A673 (cell line): ENCODE results near the gene IL10RB. TPM values are rescaled to one million over a fixed set of nuclear protein-coding genes. Genes with fewer than 3 reads are reported as not detected.
"Not testable (repeated sequence)": the region's sequence is repeated elsewhere in the genome, so short reads cannot be mapped to it uniquely, and the experiment has no call there.

Source experiments
- BruUV-seq: library from RNA; stranded (reverse); fragments of 400-500 nt; replicated peaks from 2 replicates; lab custom pipeline; 2021; lab: Mats Ljungman, UMichigan
- CTCF ChIA-PET: fragments of 300-600 bp; sonication (Branson Sonifier 250); formaldehyde crosslinking; loops from one replicate; lab custom pipeline; 2022; ENCODE audit warnings: antibody characterized with exemption; lab: Charles Lee
- POLR2A ChIA-PET: fragments of 300-600 bp; sonication (Branson Sonifier 250); formaldehyde crosslinking; loops from one replicate; lab custom pipeline; 2022; ENCODE audit warnings: antibody characterized with exemption; ENCODE audit not compliant: low non-redundant PET; lab: Charles Lee
- DNase-seq: peaks from one replicate; pipeline ENCODE4 v3.0.0-alpha.2; 2015; ENCODE audit warnings: low spot score
- H3K27ac ChIP-seq: fragments of 200-600 bp; sonication (generic); 2 replicates; pipeline ENCODE4 v1.5.1; 2016; ENCODE audit warnings: mixed run types, low read depth, mild to moderate bottlenecking, mixed read lengths, antibody characterized with exemption, low read length; ENCODE audit not compliant: poor library complexity, severe bottlenecking
- H3K27me3 ChIP-seq: fragments of 200-600 bp; sonication (generic); replicated peaks from 2 replicates; pipeline ENCODE4 v1.6.1; 2017; ENCODE audit warnings: mixed run types, low read depth, mild to moderate bottlenecking, mixed read lengths, antibody characterized with exemption, low read length; ENCODE audit not compliant: insufficient read depth, poor library complexity
- H3K36me3 ChIP-seq: fragments of 200-600 bp; sonication (generic); 2 replicates; pipeline ENCODE4 v1.6.1; 2016; ENCODE audit warnings: mixed run types, mild to moderate bottlenecking, mixed read lengths, antibody characterized with exemption, low read length; ENCODE audit not compliant: insufficient read depth, poor library complexity, severe bottlenecking
- H3K4me1 ChIP-seq: fragments of 200-600 bp; sonication (generic); 2 replicates; pipeline ENCODE4 v1.6.1; 2017; ENCODE audit warnings: mixed run types, mild to moderate bottlenecking, mixed read lengths, antibody characterized with exemption, low read length; ENCODE audit not compliant: insufficient read depth, poor library complexity, severe bottlenecking
- H3K4me3 ChIP-seq: fragments of 200-600 bp; sonication (generic); 2 replicates; pipeline ENCODE4 v1.5.1; 2016; ENCODE audit warnings: low read depth, mixed run types, mild to moderate bottlenecking, mixed read lengths, low read length; ENCODE audit not compliant: poor library complexity, severe bottlenecking
- H3K9me3 ChIP-seq: fragments of 200-600 bp; sonication (generic); 2 replicates; pipeline ENCODE4 v1.6.1; 2016; ENCODE audit warnings: mixed run types, low read depth, mild to moderate bottlenecking, mixed read lengths, antibody characterized with exemption, low read length; ENCODE audit not compliant: poor library complexity, severe bottlenecking
- EZH2 ChIP-seq: fragments of 200-600 bp; sonication (generic); IDR thresholded peaks from 2 replicates; pipeline ENCODE4 v1.6.1; 2017; ENCODE audit warnings: borderline replicate concordance, low read depth, mild to moderate bottlenecking, mixed read lengths, antibody characterized with exemption, low read length; ENCODE audit not compliant: poor library complexity, severe bottlenecking
- intact Hi-C: fragments of 100-400 bp; cut with micrococcal nuclease; formaldehyde crosslinking; loops from one replicate; pipeline ENCODE4 v1.10.0; 2022; ENCODE audit not compliant: unreplicated experiment
- total RNA-seq: library from RNA; stranded (reverse); gene quantifications from 2 replicates; pipeline ENCODE4 v1.2.3, GENCODE V29; 2021
- TF ChIP-seq, protein P1 (sequence below): fragments of 300-800, 200-600 bp; sonication (generic); conservative IDR thresholded peaks from 2 replicates; pipeline ENCODE4 v1.5.1; 2017; ENCODE audit warnings: low read depth, mild to moderate bottlenecking, antibody characterized with exemption, low read length, moderate library complexity, mixed read lengths

Gene IL10RB
- total RNA-seq, 1 experiment from 2014 or later = 11.1 TPM

DNA sequence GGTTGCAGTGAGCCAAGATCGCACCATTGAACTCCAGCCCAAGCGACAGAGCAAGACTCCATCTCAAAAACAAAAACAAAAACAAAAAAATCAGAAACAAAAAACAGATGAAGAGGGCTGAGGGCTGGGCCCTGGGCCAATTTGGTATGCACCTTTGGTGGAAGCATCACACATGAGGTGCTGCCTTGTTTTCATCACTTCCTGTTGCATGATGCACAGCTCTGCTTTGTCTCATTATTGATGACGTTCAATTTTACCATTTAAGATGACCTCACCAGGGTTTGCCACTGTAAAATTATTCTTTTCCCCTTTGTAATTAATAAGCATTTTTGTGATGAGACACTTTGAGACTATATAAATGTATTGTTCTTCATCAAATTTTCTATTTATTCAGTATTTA is 46.2 kb upstream of the IL10RB start:
- no TSS peak for BruUV-seq
- CTCF ChIA-PET = no interaction called here
- POLR2A ChIA-PET = no interaction called here

DNA sequence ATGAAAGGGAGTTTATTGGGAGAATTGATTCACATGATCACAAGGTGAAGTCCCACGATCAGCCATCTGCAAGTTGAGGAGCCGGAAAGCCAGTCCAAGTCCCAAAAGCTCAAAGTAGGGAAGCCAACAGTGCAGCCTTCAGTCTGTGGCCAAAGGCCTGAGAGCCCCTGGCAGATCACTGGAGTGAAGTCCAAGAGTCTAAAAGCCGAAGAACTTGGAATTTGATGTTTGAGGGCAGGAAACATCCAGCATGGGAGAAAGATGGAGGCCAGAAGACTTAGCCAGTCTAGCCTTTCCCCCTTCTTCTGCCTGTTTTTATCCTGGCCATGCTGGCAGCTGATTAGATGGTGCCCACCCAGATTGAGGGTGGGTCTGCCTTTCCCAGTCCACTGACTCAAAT is 40.8 kb upstream of the IL10RB start:
- DNase-seq, CTCF ChIA-PET, H3K4me1 ChIP-seq, H3K36me3 ChIP-seq, H3K4me3 ChIP-seq, H3K9me3 ChIP-seq, H3K27me3 ChIP-seq, BruUV-seq, POLR2A ChIA-PET, H3K27ac ChIP-seq, intact Hi-C loops: not testable (repeated sequence)

More for the DNA sequence above, 46.2 kb upstream of the IL10RB start:
- DNase-seq = no peak
- no peaks in the 10 kb centered on the region for H3K4me1 ChIP-seq
- no peaks in the 10 kb centered on the region for H3K27me3 ChIP-seq
- no peaks in the 10 kb centered on the region for H3K9me3 ChIP-seq
- H3K4me3 ChIP-seq = no peak overlapping the region
- intact Hi-C loops = no loop called here
- H3K36me3 ChIP-seq = no peaks in the 10 kb centered on the region
- TF ChIP-seq, protein P1, sequence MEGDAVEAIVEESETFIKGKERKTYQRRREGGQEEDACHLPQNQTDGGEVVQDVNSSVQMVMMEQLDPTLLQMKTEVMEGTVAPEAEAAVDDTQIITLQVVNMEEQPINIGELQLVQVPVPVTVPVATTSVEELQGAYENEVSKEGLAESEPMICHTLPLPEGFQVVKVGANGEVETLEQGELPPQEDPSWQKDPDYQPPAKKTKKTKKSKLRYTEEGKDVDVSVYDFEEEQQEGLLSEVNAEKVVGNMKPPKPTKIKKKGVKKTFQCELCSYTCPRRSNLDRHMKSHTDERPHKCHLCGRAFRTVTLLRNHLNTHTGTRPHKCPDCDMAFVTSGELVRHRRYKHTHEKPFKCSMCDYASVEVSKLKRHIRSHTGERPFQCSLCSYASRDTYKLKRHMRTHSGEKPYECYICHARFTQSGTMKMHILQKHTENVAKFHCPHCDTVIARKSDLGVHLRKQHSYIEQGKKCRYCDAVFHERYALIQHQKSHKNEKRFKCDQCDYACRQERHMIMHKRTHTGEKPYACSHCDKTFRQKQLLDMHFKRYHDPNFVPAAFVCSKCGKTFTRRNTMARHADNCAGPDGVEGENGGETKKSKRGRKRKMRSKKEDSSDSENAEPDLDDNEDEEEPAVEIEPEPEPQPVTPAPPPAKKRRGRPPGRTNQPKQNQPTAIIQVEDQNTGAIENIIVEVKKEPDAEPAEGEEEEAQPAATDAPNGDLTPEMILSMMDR = no peak
- no peak for TF ChIP-seq EZH2
- no peak overlapping the region for H3K27ac ChIP-seq

DNA sequence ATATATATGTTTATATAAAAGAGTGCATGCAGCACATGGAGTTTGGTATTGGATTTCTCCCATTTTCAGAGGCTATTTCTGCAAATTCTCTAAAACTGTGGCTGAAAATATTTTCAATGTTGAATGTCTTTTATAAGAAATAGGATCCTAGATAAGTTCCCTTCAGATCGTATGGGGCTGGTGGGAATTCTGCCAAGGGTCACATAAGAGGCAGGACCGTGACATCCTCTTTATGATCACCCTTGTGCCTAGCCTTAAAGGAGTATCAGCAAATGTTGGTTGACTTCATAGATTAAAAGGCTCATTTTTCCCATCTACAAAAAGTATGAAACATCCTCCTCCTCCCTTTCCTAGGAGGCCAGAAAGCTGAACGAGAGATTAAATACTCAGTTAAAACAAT is 37.7 kb upstream of the IL10RB start:
- ChIA-PET CTCF (no interaction called here), POLR2A (no interaction called here)
- no peaks in the 10 kb centered on the region for H3K27me3 ChIP-seq
- no peak overlapping the region for H3K4me3 ChIP-seq
- no TSS peak for BruUV-seq
- H3K36me3 ChIP-seq = no peaks in the 10 kb centered on the region
- intact Hi-C loops = no loop called here
- H3K27ac ChIP-seq = no peak overlapping the region
- DNase-seq = no peak
- H3K4me1 ChIP-seq = peaks cover 22% of the 10 kb centered on the region
- TF ChIP-seq, protein P1 = no peak
- TF ChIP-seq EZH2 = no peak
- no peaks in the 10 kb centered on the region for H3K9me3 ChIP-seq

DNA sequence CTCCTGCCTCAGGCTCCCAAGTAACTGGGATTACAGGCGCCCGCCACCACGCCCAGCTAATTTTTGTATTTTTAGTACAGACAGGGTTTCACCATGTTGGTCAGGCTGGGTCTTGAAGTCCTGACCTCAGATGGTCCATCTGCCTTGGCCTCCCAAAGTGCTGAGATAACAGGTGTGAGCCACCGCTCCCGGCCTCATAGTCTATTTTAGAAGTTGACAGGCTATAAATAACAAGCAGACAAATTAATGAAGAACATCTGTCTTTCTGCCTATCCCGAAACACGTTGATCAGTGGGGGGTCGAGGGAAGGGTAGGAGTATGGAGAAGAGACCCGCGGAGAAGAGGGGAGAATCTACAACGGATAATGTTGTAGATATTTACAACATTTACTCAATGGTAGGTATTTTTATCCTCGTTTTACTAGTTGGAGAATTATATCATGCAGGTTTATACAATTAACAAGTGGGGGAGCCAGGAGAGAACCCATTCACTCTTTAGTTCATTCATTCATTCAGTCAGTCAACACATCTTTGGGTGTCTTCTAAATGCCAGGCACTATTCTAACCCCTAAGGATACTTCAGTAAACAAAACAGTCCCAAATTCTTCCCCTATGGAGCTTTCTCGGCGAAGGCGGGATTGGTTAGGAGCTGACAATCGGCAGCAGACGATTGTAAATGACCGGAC is 36.9 kb upstream of the IL10RB start:
- intact Hi-C loops = no loop called here
- ChIA-PET POLR2A (interaction anchor here (0.6 kb wide), 1 partner anchor 146 kb away, joined by 3 read pairs; no protein-coding TSS in a partner anchor), CTCF (no interaction called here)
- peaks cover 30% of the 10 kb centered on the region for H3K4me1 ChIP-seq
- no peaks in the 10 kb centered on the region for H3K36me3 ChIP-seq
- peak overlapping the region; percentile 76 for H3K4me3 ChIP-seq
- no peaks in the 10 kb centered on the region for H3K27me3 ChIP-seq
- no peak for DNase-seq
- BruUV-seq = no TSS peak
- H3K27ac ChIP-seq = no peak overlapping the region
- no peak for TF ChIP-seq EZH2
- TF ChIP-seq, protein P1 = no peak
- no peaks in the 10 kb centered on the region for H3K9me3 ChIP-seq
